GM12878 (cell line): ENCODE data around the gene WFS1.

ENCODE experiments used
- IRF4 ChIP-seq: IDR thresholded peaks from 2 replicates; pipeline ENCODE4 v1.6.1; 2011; ENCODE audit warnings: low read depth, low read length
- POLR2A ChIP-seq: IDR thresholded peaks from 2 replicates; pipeline ENCODE4 v1.6.1; 2011; ENCODE audit warnings: low read depth, mild to moderate bottlenecking, low read length
- ZSCAN29 ChIP-seq: fragments of 450-650 bp; IDR thresholded peaks from 2 replicates; pipeline ENCODE4 v1.6.1; 2017; ENCODE audit warnings: mild to moderate bottlenecking, moderate library complexity

DNA sequence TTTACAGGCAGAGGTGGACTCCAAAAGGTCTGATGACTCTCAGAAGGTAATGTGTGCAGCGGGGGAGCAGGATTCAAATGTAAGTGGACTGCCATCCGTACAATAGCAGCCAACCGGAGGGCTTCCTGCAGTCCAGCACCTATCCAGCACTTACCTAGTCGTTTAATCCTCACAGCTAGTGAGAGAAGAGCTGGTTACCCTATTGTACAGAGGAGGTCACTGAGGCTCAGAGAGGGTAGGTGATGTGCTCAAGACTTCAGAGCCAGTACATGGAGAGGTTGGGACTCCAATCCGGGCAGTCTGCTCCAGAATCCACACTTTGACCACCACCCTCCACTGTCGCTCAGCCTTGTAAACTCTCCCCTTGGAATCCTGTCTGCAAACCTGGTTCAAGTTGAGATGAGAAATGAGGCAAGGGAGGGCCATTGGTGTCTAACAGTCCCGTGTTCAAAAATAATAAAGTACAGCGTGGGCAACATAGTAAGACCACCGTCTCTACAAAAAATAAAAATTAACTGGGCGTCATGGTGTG, 46.8 kb upstream of the WFS1 start:
- TF ChIP-seq IRF4 (no peak), ZSCAN29 (no peak), POLR2A (no peak)
